Adipocyte (in vitro differentiated cells): ENCODE measurements around the gene IGF1R.

ENCODE experiments used
- DNase-seq: peaks from one replicate; pipeline ENCODE4 v3.0.0-alpha.2; 2015; ENCODE audit warnings: low read depth
- H3K27me3 ChIP-seq: replicated peaks from 2 replicates; pipeline ENCODE4 v1.7.0; 2013; ENCODE audit warnings: mild to moderate bottlenecking, low read length, moderate library complexity; ENCODE audit not compliant: control insufficient read depth, insufficient read depth
- H3K36me3 ChIP-seq: 2 replicates; pipeline ENCODE4 v1.7.0; 2013; ENCODE audit warnings: low read length, mild to moderate bottlenecking, moderate library complexity; ENCODE audit not compliant: control insufficient read depth, insufficient read depth, severe bottlenecking
- H3K4me1 ChIP-seq: 2 replicates; pipeline ENCODE4 v1.7.0; 2013; ENCODE audit warnings: mild to moderate bottlenecking, low read length, moderate library complexity; ENCODE audit not compliant: control insufficient read depth, insufficient read depth
- H3K4me3 ChIP-seq: 2 replicates; pipeline ENCODE4 v1.7.0; 2013; ENCODE audit warnings: mild to moderate bottlenecking, low read length, moderate library complexity
- H3K9ac ChIP-seq: 2 replicates; pipeline ENCODE4 v1.7.0; 2013; ENCODE audit warnings: mild to moderate bottlenecking, low read length, moderate library complexity
- H3K9me3 ChIP-seq: 2 replicates; pipeline ENCODE4 v1.7.0; 2013; ENCODE audit warnings: mild to moderate bottlenecking, low read length, moderate library complexity; ENCODE audit not compliant: control insufficient read depth

Gene IGF1R

DNA sequence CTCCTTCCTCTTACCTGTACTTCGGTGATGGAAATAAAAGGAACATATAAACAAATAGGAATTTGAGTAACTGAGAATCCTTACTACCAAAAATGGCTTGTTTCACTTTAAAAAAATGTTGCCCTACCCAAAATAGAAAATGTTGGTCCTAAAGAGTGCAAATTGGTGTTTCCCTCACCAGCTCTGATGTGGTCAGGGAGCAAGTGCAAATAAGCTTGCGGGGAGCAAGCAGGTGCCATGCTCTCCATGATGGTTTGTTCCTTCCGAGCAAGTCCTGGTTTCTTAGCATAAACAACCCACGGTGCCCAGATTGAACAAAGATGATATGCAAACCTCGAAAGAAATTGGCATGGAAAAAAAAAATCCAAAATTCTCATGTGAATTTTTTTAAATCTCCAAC is 290.5 kb downstream of the IGF1R start:
- no peaks in the 10 kb centered on the region for H3K9me3 ChIP-seq
- peaks cover 9% of the 10 kb centered on the region for H3K4me1 ChIP-seq
- peaks cover 56% of the 10 kb centered on the region for H3K36me3 ChIP-seq
- H3K4me3 ChIP-seq = no peak overlapping the region
- H3K27me3 ChIP-seq = no peaks in the 10 kb centered on the region
- no peak for DNase-seq
- no peak overlapping the region for H3K9ac ChIP-seq

DNA sequence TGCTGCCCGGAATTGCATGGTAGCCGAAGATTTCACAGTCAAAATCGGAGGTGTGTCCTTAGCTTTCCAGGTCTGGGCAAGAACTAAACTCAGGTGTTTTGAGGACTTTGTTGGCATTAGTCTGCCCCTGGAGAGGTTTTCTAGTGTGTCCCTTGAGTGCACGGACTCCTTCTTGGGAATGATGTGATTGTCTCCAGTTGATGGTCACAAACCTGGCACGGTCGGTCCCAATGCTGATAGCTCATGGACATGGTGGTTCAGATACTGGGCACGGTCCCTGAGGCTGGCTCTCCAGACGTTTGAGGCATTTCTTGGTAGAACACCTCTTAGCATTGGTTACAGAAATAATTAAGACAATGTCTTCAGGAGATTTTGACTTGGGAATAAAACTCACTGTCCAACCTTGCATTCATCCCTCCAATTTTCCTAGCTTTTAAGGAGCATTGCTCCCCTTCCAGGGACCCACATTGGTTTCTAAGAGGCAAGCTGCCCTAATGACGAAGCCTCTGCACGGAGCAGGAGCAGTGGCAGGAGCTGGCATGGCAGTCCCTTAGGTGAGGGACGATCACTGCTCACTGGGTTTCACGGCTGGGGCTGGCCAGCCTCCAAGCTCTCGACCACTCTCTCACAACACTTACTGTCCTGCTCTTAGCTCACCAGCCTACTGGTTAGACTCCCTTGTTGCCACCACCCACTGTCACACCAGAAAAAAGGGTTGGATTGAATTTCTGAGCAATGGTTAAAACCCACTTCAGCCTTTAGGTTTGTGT is 291.2 kb downstream of the IGF1R start:
- peaks cover 10% of the 10 kb centered on the region for H3K4me1 ChIP-seq
- H3K27me3 ChIP-seq = no peaks in the 10 kb centered on the region
- H3K4me3 ChIP-seq = no peak overlapping the region
- DNase-seq = no peak
- H3K9me3 ChIP-seq = no peaks in the 10 kb centered on the region
- no peak overlapping the region for H3K9ac ChIP-seq
- H3K36me3 ChIP-seq = peaks cover 56% of the 10 kb centered on the region

DNA sequence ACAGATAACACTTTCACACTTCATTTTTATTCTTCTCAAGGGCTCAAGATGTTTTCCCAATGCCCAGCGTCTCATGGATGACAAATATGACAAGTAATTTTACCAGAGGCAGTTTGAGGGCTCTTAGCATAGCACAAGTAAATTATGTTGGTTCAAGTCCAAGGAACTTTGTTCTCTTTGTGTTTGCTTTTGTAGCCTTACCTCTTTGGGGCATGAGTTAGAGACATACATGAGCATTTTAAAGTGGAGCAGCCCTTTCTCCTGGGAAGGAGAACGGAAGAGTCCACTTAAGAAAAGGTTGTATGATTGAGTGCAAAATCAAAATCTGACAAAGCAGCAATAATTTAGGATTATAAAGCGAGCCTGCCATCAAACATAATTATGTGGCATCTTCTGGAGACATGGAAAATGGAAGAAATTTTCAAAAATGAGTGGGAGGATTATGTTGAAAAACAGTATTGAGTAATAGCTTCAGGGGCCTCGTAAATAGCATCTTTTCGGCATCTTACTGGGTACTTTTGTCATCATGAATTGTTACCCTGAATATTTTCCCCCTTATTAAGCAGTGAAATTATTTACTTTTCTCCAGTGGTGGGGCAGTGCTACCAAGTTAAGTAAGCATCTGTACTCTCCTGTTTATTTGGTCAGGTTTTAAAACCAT is 293.4 kb downstream of the IGF1R start:
- no peak overlapping the region for H3K9ac ChIP-seq
- H3K27me3 ChIP-seq = no peaks in the 10 kb centered on the region
- H3K4me1 ChIP-seq = peaks cover 10% of the 10 kb centered on the region
- peak; percentile 38 for DNase-seq
- no peaks in the 10 kb centered on the region for H3K9me3 ChIP-seq
- peaks cover 48% of the 10 kb centered on the region for H3K36me3 ChIP-seq
- H3K4me3 ChIP-seq = no peak overlapping the region

DNA sequence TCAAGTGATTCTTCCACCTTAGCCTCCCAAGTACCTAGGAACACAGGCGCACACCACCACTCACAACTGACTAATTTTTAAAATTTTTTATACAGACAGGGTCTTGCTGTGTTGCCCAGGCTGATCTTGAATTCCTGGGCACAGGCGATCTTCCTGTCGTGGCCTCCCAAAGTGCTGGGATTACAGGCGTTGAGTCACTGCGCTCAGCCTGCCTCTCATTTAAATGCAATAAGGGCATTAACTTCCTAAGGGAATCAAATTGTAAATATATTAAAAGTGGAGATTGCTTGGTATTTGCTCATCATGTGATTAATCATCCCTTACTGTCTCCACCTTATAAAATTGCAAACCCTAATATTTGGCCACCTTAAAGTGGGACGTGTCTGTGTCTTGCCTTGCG is 294.1 kb downstream of the IGF1R start:
- H3K4me1 ChIP-seq = peaks cover 10% of the 10 kb centered on the region
- no peak overlapping the region for H3K9ac ChIP-seq
- H3K36me3 ChIP-seq = peaks cover 45% of the 10 kb centered on the region
- H3K27me3 ChIP-seq = no peaks in the 10 kb centered on the region
- H3K4me3 ChIP-seq = no peak overlapping the region
- H3K9me3 ChIP-seq = no peaks in the 10 kb centered on the region
- no peak for DNase-seq

DNA sequence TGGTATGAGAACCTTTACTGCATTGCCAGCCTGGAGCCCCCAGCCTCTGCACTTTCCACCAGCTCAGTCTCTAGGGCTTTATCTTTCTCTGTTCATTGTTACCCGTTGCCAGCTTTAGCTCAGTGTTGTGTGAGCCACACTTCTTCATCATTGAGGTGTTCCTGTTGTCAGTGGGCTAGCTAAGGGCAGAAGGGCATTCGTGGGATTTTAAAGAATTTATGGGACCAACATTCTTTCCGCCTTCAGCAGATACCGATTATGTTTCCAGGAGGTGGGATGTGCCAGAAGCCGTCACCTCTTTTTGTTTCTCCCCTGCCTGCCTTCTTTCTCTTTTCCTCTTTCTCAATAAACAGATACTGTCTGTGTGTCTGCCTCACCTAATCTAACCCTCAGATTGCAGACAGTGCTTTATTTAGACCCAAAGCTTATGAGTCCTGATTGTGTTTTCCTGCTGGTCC is 294.7 kb downstream of the IGF1R start:
- H3K4me1 ChIP-seq = peaks cover 10% of the 10 kb centered on the region
- no peaks in the 10 kb centered on the region for H3K9me3 ChIP-seq
- no peak overlapping the region for H3K4me3 ChIP-seq
- H3K27me3 ChIP-seq = no peaks in the 10 kb centered on the region
- peaks cover 42% of the 10 kb centered on the region for H3K36me3 ChIP-seq
- no peak for DNase-seq
- H3K9ac ChIP-seq = no peak overlapping the region

DNA sequence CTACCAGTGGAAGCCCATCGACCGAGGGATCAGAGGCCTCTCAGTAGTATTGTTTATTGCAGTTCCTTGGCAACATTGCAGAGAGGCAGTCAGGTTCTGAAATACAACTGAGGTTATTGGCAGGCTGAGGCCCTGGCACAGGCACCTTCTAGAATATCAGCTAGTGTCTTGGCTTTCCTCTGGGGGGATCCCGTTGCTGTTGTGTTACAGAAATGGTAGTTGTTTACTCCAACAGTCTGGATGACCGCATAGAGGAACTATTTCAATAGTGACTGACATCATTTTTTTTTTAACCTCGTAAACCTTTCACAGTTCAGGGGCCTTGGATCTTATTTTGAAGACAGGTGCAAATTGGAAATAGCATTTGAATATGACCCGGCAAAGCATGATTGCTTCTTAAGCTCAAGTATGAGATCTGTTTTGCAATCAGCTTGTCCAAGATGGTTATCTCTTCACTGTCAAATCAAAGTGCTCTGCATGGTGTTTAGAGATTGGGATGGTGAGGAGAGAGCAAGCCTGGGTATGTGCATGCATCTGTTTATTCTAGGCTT is 295.3 kb downstream of the IGF1R start:
- H3K27me3 ChIP-seq = no peaks in the 10 kb centered on the region
- H3K4me3 ChIP-seq = no peak overlapping the region
- no peak for DNase-seq
- peaks cover 10% of the 10 kb centered on the region for H3K4me1 ChIP-seq
- no peaks in the 10 kb centered on the region for H3K9me3 ChIP-seq
- no peak overlapping the region for H3K9ac ChIP-seq
- H3K36me3 ChIP-seq = peaks cover 47% of the 10 kb centered on the region

DNA sequence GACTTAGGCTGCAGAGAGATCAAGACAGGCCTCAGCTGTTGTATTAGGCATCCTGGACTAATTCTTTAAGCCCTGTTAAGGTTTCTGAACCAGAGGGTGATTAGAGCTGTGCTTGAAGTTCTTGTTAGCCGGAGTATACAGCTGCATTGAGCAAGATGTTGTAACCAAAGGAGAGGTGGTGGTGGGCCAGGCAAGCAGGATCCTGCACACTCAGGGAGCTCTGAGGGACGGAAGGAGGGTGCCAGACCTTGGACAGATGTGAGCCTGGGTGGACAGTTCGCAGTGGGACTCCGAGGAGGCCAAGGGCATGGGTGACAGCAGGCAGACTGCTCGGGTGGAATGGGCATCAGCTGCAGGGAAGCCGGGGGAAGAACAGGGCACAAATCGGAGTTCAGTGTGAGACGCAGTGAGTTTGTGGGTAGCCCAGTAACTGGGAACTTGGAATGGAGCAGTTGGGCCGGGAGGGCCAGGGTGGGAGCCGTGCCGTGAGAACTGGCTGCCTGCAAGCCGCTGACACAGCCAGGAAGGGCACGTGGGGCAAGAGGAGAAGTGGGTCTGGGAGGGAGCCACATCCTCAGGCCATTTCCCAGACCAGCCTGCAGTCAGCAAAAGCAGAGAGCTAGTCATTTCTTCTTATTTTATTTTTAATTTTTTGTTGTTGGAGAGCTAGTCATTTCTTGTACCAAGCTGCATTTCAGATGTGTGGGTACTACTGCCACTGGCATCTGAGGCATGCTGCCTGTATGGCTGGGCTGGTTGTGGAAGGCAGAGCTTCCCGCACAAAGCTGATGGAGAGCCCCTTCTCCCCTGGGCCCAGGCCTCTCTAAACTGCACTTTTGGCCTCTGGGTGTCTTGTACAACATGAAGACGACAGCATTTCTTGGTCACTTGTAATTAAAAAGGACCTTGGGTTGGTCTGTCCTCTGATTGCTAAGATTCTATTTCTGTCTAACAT is 298.2 kb downstream of the IGF1R start:
- H3K9ac ChIP-seq = no peak overlapping the region
- no peak overlapping the region for H3K4me3 ChIP-seq
- peaks cover 10% of the 10 kb centered on the region for H3K4me1 ChIP-seq
- peaks cover 55% of the 10 kb centered on the region for H3K36me3 ChIP-seq
- no peak for DNase-seq
- H3K27me3 ChIP-seq = no peaks in the 10 kb centered on the region
- H3K9me3 ChIP-seq = no peaks in the 10 kb centered on the region

DNA sequence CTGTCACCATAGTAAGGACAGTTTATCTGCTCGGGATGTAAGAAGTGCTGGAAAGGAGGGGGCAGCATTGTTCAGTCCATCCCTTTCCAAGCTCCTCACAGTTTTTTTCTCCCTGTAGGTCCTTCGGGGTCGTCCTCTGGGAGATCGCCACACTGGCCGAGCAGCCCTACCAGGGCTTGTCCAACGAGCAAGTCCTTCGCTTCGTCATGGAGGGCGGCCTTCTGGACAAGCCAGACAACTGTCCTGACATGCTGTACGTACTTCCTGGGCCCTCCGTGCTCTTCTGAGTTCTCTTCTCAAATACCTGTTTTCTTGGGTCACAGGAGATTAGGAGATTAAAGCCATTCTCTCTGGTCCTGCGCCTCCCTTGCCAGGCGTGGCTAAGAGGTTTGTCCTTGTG is 300.1 kb downstream of the IGF1R start:
- peaks cover 4% of the 10 kb centered on the region for H3K4me1 ChIP-seq
- H3K9ac ChIP-seq = no peak overlapping the region
- H3K27me3 ChIP-seq = no peaks in the 10 kb centered on the region
- no peak overlapping the region for H3K4me3 ChIP-seq
- H3K36me3 ChIP-seq = peaks cover 49% of the 10 kb centered on the region
- H3K9me3 ChIP-seq = no peaks in the 10 kb centered on the region
- no peak for DNase-seq

DNA sequence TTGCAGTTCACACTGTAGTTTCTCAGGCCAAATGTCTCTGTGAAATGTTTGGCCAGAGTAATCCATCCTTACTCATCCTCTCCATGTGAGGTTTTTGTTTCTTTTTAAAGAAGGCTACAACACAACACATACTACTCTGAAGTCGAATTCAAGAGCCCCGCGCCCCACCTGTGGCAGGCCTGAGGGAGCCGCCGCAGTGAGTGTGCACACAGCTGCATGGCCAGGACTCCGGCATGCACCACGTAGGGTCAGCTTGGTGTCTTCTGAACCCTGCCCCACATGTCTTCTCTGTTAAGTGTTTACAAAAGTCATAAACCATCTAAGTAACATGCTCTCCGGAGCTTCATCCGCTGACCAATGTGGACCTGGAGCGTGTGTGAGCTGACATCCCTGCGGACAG is 300.6 kb downstream of the IGF1R start:
- no peaks in the 10 kb centered on the region for H3K4me1 ChIP-seq
- H3K9me3 ChIP-seq = no peaks in the 10 kb centered on the region
- peaks cover 49% of the 10 kb centered on the region for H3K36me3 ChIP-seq
- no peak for DNase-seq
- no peaks in the 10 kb centered on the region for H3K27me3 ChIP-seq
- H3K4me3 ChIP-seq = no peak overlapping the region
- no peak overlapping the region for H3K9ac ChIP-seq

DNA sequence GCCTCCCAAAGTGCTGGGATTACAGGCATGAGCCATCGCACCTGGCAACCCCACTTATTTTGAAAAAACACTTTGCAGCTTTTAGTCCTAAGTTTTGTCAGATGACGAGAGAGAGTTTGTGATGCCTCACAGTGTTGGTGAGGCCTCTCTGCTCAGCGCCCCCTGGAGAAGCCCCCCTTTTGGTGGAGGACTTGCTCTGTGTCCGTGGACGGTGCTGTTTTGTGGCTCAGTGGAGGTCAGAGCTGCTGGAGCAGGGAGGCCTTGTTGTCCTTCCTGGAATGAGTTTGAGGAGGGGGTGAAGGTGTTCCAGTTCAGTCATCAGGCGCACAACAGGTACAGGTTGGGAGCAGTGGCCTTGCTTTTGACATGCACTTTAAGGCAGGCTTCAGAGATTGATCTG is 301.3 kb downstream of the IGF1R start:
- no peak for DNase-seq
- peaks cover 49% of the 10 kb centered on the region for H3K36me3 ChIP-seq
- H3K9ac ChIP-seq = no peak overlapping the region
- no peaks in the 10 kb centered on the region for H3K9me3 ChIP-seq
- peaks cover under 1% of the 10 kb centered on the region for H3K4me1 ChIP-seq
- no peaks in the 10 kb centered on the region for H3K27me3 ChIP-seq
- H3K4me3 ChIP-seq = no peak overlapping the region

DNA sequence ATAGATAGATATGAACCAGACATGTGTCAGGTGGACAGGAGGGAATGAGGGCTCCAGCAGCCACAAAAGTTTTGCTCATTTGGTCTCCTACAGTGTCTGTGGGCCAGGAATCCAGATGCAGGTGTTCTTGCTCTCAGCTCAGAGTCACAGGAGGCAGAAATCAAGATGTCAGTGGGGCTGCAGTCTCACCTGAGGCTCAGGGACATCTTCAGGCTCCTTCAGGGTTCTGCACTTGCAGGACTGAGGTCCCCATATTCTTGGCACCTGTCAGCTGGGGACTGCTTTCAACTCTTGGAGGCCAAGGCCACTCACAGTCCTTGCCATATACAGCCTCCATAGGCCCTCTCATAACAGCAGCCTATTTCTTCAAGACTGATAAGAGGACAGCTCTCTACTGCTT is 301.9 kb downstream of the IGF1R start:
- peaks cover 44% of the 10 kb centered on the region for H3K36me3 ChIP-seq
- peaks cover 5% of the 10 kb centered on the region for H3K4me1 ChIP-seq

More for the DNA sequence above, 301.9 kb downstream of the IGF1R start:
- DNase-seq = no peak
- no peaks in the 10 kb centered on the region for H3K9me3 ChIP-seq
- no peaks in the 10 kb centered on the region for H3K27me3 ChIP-seq
- no peak overlapping the region for H3K9ac ChIP-seq
- no peak overlapping the region for H3K4me3 ChIP-seq
